Esophagus squamous epithelium (tissue), 5 donors: ENCODE results near the gene CYP2W1. TPM values are rescaled to one million over a fixed set of nuclear protein-coding genes. Genes with fewer than 3 reads are reported as not detected.
A peak's percentile ranks its signal among the peaks of the same experiment; 100 is the strongest.

ENCODE experiments used
- DNase-seq: peaks from one replicate; lab custom pipeline; 2025; lab: John Stamatoyannopoulos, UW
- H3K27ac ChIP-seq, 4 donors: fragments of 200-600 bp; sonication (generic); one replicate each; pipeline ENCODE4 v1.5.1; 2016 to 2019; ENCODE audit warnings: mild to moderate bottlenecking in 1 of 4
- H3K27me3 ChIP-seq, 4 donors: fragments of 200-600 bp; sonication (generic); 1 replicate in 3 of 4; 2 replicates in 1 of 4; pipeline versions ENCODE4 v1.5.1 to v1.6.0; 2017 to 2021; ENCODE audit warnings: antibody characterized with exemption in 1 of 4
- H3K36me3 ChIP-seq, 3 donors: fragments of 200-600 bp; sonication (generic); one replicate each; pipeline ENCODE4 v1.5.1; 2016 to 2019
- H3K4me1 ChIP-seq, 3 donors: fragments of 200-600 bp; sonication (generic); one replicate each; pipeline ENCODE4 v1.5.1; 2017 to 2019
- H3K4me3 ChIP-seq, 4 donors: fragments of 200-600 bp; sonication (generic); 1 replicate in 3 of 4; 2 replicates in 1 of 4; pipeline ENCODE4 v1.5.1; 2016 to 2019; ENCODE audit warnings: mild to moderate bottlenecking in 2 of 4, moderate library complexity in 1 of 4
- H3K9me3 ChIP-seq, 3 donors: fragments of 200-600 bp; sonication (generic); one replicate each; pipeline ENCODE4 v1.5.1; 2016 to 2019
- CTCF ChIP-seq, 6 experiments: fragments of 450-650 bp in 4 of 6; fragments of 200-600 bp in 2 of 6; sonication (generic) in 2 of 6; IDR thresholded peaks; one replicate each; pipeline ENCODE4 v1.5.1; 2016 to 2019; ENCODE audit warnings: antibody characterized with exemption in 6 of 6, mild to moderate bottlenecking in 4 of 6, moderate library complexity in 4 of 6
- POLR2A ChIP-seq, 4 donors: fragments of 450-650 bp; IDR thresholded peaks; one replicate each; pipeline ENCODE4 v1.6.1; 2017; ENCODE audit warnings: antibody characterized with exemption in 4 of 4, mild to moderate bottlenecking in 4 of 4, moderate library complexity in 3 of 4
- WGBS, 2 donors: methylation state at CpG; one replicate each; pipeline ENCODE4 v1.1.5; 2018; 5-methylcytosine and 5-hydroxymethylcytosine counted together
- intact Hi-C: fragments of 100-400 bp; cut with DNase I; formaldehyde crosslinking; loops from one replicate; pipeline ENCODE4 v1.15.0; 2022
- total RNA-seq, 4 donors: library from RNA; depleted of rRNA; stranded (reverse); fragments of >200 nt; gene quantifications; one replicate each; pipeline ENCODE4 v1.1.0, GENCODE V29; 2016
- donor health status: DM: yes; HTN: yes; CAD: no.

Gene CYP2W1
- total RNA-seq, 4 donors from 2014 or later = 0.76 TPM; not detected in 3

GRCh38 chr7:952548-953441, 30.2 kb upstream of the CYP2W1 start:
- Histone ChIP-seq H3K4me1 (peaks cover 12 to 34% (median 19%) of the 10 kb centered on the region in 3 donors), H3K9me3 (no peaks in the 10 kb centered on the region), H3K27me3 (peaks cover 0 to 56% (median 0%) of the 10 kb centered on the region in 4 donors), H3K27ac (no peak overlapping the region), H3K4me3 (peak overlapping the region; percentile 54 to 68 (median 60)), H3K36me3 (no peaks in the 10 kb centered on the region)
- 100% methylated on average over 4 of the region's 20 CpGs; no CpG with 5 or more reads in 1 of the 2 donors for WGBS, 2 donors
- intact Hi-C loops = no loop called here
- no peak for TF ChIP-seq CTCF (IDR thresholded peaks at IDR 0.05)
- no peak for TF ChIP-seq POLR2A (IDR thresholded peaks at IDR 0.05)
- no peak for DNase-seq

- no CpG with 5 or more reads among the region's 78 CpGs for WGBS, 2 donors
- H3K27ac ChIP-seq = peak overlapping the region; percentile 49 to 86 (median 72)
- no peak for DNase-seq
- H3K4me3 ChIP-seq = peak overlapping the region; percentile 54 to 68 (median 60)
- H3K9me3 ChIP-seq = no peaks in the 10 kb centered on the region
- H3K27me3 ChIP-seq = peaks cover 0 to 66% (median 0%) of the 10 kb centered on the region in 4 donors
- no peak for TF ChIP-seq CTCF (IDR thresholded peaks at IDR 0.05)
- TF ChIP-seq POLR2A (IDR thresholded peaks at IDR 0.05) = peak in 1 of 4 donors; percentile 8
- intact Hi-C loops = no loop called here
- peaks cover 12 to 34% (median 19%) of the 10 kb centered on the region in 3 donors for H3K4me1 ChIP-seq
- H3K36me3 ChIP-seq = no peaks in the 10 kb centered on the region
Measured at GRCh38 chr7:953547-954327, 29.2 kb upstream of the CYP2W1 start.

GRCh38 chr7:954330-955238, 28.4 kb upstream of the CYP2W1 start, which contains the start of gene ADAP1:
Gene ADAP1 (minus strand): TSS chr7:954680. CDS start chr7:954477, 203 bp downstream.
- Histone ChIP-seq H3K9me3 (no peaks in the 10 kb centered on the region), H3K4me1 (peaks cover 12 to 33% (median 19%) of the 10 kb centered on the region in 3 donors), H3K4me3 (peak within 1 kb of the TSS; percentile 54 to 68 (median 60)), H3K36me3 (no peaks in the 10 kb centered on the region), H3K27me3 (peaks cover 0 to 73% (median 0%) of the 10 kb centered on the region in 4 donors), H3K27ac (peak within 1 kb of the TSS; percentile 49 to 86 (median 72))
- TF ChIP-seq CTCF (IDR thresholded peaks at IDR 0.05) (peak in 3 of 6 experiments; percentile 6 to 39 (median 26)), POLR2A (IDR thresholded peaks at IDR 0.05) (no peak)
- 0 to 59% methylated on average over 4 to 6 of the region's 115 CpGs for WGBS, 2 donors
- no peak for DNase-seq
- intact Hi-C loops = no loop called here

- intact Hi-C loops = no loop called here
- no peaks in the 10 kb centered on the region for H3K36me3 ChIP-seq
- H3K9me3 ChIP-seq = no peaks in the 10 kb centered on the region
- WGBS, 2 donors = 68 to 78% methylated on average over 8 to 9 of the region's 10 CpGs
- peaks cover 0 to 80% (median 0%) of the 10 kb centered on the region in 4 donors for H3K27me3 ChIP-seq
- no peak overlapping the region for H3K4me3 ChIP-seq
- H3K4me1 ChIP-seq = peaks cover 12 to 29% (median 19%) of the 10 kb centered on the region in 3 donors
- no peak for DNase-seq
- peak overlapping the region in 1 of 4 donors; percentile 6 for H3K27ac ChIP-seq
- TF ChIP-seq POLR2A (IDR thresholded peaks at IDR 0.05) = no peak
- TF ChIP-seq CTCF (IDR thresholded peaks at IDR 0.05) = no peak
Measured at GRCh38 chr7:956031-956430, 26.9 kb upstream of the CYP2W1 start.
